ENCODE data around the gene ANKRD53.

DNA sequence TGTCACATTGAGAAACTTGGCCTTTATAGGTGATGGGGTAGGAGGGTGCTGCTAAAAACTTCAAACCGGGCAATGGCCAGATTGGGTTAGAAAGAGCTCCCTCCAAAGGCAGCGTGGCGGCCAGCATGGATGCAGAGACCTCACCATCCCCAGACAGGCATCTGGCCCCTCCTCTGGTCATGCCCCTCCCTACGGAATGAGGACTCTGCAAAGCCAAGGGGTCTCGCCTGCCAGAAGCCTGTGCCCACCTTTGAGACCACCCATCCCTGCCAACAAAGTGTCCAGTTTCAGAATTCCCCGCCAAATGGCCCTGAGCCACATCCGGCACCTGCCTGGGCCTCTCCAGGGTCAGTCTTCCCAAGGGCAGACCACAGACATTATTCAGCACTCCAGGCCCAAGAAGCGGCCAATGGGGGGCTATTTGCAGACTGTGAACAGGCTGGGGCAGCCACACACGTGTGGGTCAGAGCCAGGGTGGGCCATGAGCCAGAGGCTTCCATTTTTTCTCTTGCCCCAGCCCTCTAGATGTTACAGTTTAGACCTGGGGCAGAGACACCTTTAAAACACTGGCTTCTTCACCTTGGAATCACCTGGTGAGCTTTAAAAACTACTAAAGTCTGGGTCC is 46.9 kb upstream of the ANKRD53 start:
- TF ChIP-seq, protein P1, sequence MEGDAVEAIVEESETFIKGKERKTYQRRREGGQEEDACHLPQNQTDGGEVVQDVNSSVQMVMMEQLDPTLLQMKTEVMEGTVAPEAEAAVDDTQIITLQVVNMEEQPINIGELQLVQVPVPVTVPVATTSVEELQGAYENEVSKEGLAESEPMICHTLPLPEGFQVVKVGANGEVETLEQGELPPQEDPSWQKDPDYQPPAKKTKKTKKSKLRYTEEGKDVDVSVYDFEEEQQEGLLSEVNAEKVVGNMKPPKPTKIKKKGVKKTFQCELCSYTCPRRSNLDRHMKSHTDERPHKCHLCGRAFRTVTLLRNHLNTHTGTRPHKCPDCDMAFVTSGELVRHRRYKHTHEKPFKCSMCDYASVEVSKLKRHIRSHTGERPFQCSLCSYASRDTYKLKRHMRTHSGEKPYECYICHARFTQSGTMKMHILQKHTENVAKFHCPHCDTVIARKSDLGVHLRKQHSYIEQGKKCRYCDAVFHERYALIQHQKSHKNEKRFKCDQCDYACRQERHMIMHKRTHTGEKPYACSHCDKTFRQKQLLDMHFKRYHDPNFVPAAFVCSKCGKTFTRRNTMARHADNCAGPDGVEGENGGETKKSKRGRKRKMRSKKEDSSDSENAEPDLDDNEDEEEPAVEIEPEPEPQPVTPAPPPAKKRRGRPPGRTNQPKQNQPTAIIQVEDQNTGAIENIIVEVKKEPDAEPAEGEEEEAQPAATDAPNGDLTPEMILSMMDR (IDR thresholded peaks at IDR 0.05; ENCODE audit: insufficient read depth, low read length, poor library complexity, severe bottlenecking): no peak
- TF ChIP-seq EZH2phosphoT487 (conservative IDR thresholded peaks at IDR 0.05; ENCODE audit: low read length): no peak
